OCI-LY1 (cell line): Measurements from ENCODE around the gene CTF1.

Source experiments
- CTCF ChIP-seq: fragments of 200-600 bp; sonication (generic), shearing (Covaris generic); IDR thresholded peaks from 2 replicates; pipeline ENCODE4 v1.5.1; 2017; ENCODE audit warnings: mild to moderate bottlenecking, antibody characterized with exemption, low read length, moderate library complexity, mixed read lengths
- EZH2 ChIP-seq: fragments of 200-600 bp; sonication (generic), shearing (Covaris generic); IDR thresholded peaks from 2 replicates; pipeline ENCODE4 v1.8.0; 2017; ENCODE audit warnings: borderline replicate concordance, mixed run types, mild to moderate bottlenecking, antibody characterized with exemption, low read length, moderate library complexity, mixed read lengths

- TF ChIP-seq CTCF (no peak), EZH2 (no peak)
Observed at GRCh38 chr16:30946671-30947540, 50.5 kb downstream of the CTF1 start.
